Aortic smooth muscle cell (primary cell): ENCODE measurements around the gene RGMB. TPM values are rescaled to one million over a fixed set of nuclear protein-coding genes. Genes with fewer than 3 reads are reported as not detected.

ENCODE experiments used
- total RNA-seq: library from RNA; depleted of rRNA; stranded (reverse); fragments of >200 nt; gene quantifications from 2 replicates; pipeline ENCODE4 v1.2.3, GENCODE V29; 2014

RGMB gene
- 26.4 and 30.3 TPM in 2 replicates for total RNA-seq

GRCh38 chr5:98773464-98774191 lies at the start of gene RGMB:
TSS of gene RGMB (plus strand) at chr5:98773663. CDS start at chr5:98774071, 408 bp downstream.

Other genes with a start within 250 kb of the RGMB start
- gene CHD1, start 155.3 kb downstream of the RGMB start, total RNA-seq, result 32.8 and 35.9 TPM in 2 replicates